WTC11 (cell line): ENCODE data around the gene QSOX2. TPM values are rescaled to one million over a fixed set of nuclear protein-coding genes. Genes with fewer than 3 reads are reported as not detected.

Source experiments
- ATAC-seq: fragments of 200-7000 bp; cut with Tn5 transposase; 2 replicates; pipeline ENCODE4 v1.10.0; 2021; ENCODE audit warnings: mild to moderate bottlenecking, moderate library complexity
- CTCF ChIA-PET: fragments of 300-600 bp; sonication (Branson Sonifier 250); formaldehyde crosslinking; loops from one replicate; lab custom pipeline; 2021; ENCODE audit warnings: antibody characterized with exemption; lab: Charles Lee
- POLR2A ChIA-PET: fragments of 350-600 bp; sonication (Branson Sonifier 250); formaldehyde crosslinking; loops from one replicate; lab custom pipeline; 2021; ENCODE audit warnings: antibody characterized with exemption; lab: Charles Lee
- DNase-seq: peaks from one replicate; pipeline ENCODE4 v3.0.0; 2021; ENCODE audit warnings: low spot score
- H3K27ac Mint-ChIP-seq: 2 replicates; pipeline ENCODE4 v1.8.0; 2021; ENCODE audit warnings: mixed read lengths
- H3K27me3 Mint-ChIP-seq: 2 replicates; pipeline ENCODE4 v1.8.0; 2021; ENCODE audit warnings: low read depth, mild to moderate bottlenecking, moderate library complexity, mixed read lengths
- H3K36me3 Mint-ChIP-seq: 2 replicates; pipeline ENCODE4 v1.8.0; 2021; ENCODE audit warnings: mixed read lengths
- H3K4me1 Mint-ChIP-seq: 2 replicates; pipeline ENCODE4 v1.8.0; 2022; ENCODE audit warnings: mixed read lengths
- H3K4me3 Mint-ChIP-seq: 2 replicates; pipeline ENCODE4 v1.8.0; 2021; ENCODE audit warnings: mild to moderate bottlenecking, moderate library complexity, mixed read lengths
- H3K9me3 Mint-ChIP-seq: 2 replicates; pipeline ENCODE4 v1.8.0; 2021; ENCODE audit warnings: mixed read lengths
- CREM ChIP-seq: sonication (generic); formaldehyde crosslinking; IDR thresholded peaks from 2 replicates; pipeline ENCODE4 v1.8.1; 2022; ENCODE audit warnings: mild to moderate bottlenecking, missing genetic modification reagents, moderate library complexity
- CTCF ChIP-seq: fragments of 200-600 bp; IDR thresholded peaks from 2 replicates; pipeline ENCODE4 v1.8.0; 2022; ENCODE audit warnings: antibody characterized with exemption
- ELF4 ChIP-seq: sonication (generic); formaldehyde crosslinking; IDR thresholded peaks from 2 replicates; pipeline ENCODE4 v1.8.1; 2022; ENCODE audit warnings: low read depth, mild to moderate bottlenecking, moderate library complexity, missing genetic modification reagents
- ESRRA ChIP-seq: sonication (generic); formaldehyde crosslinking; IDR thresholded peaks from 2 replicates; pipeline ENCODE4 v1.8.1; 2022; ENCODE audit warnings: mild to moderate bottlenecking, missing genetic modification reagents, borderline replicate concordance
- FOXK1 ChIP-seq: sonication (generic); formaldehyde crosslinking; IDR thresholded peaks from 2 replicates; pipeline ENCODE4 v1.8.0; 2022; ENCODE audit warnings: mild to moderate bottlenecking, moderate library complexity, missing genetic modification reagents
- FOXP1 ChIP-seq: sonication (generic); formaldehyde crosslinking; IDR thresholded peaks from 2 replicates; pipeline ENCODE4 v1.8.0; 2022; ENCODE audit warnings: missing genetic modification reagents, mild to moderate bottlenecking, moderate library complexity, borderline replicate concordance
- GRHL2 ChIP-seq: fragments of 250-450 bp; sonication (Bioruptor Pico); IDR thresholded peaks from 2 replicates; pipeline ENCODE4 v1.8.0; 2022; ENCODE audit warnings: mild to moderate bottlenecking, moderate library complexity; ENCODE audit not compliant: insufficient replicate concordance, severe bottlenecking
- MXD4 ChIP-seq: fragments of 250-450 bp; sonication (Bioruptor Pico); IDR thresholded peaks from 2 replicates; pipeline ENCODE4 v1.8.0; 2021; ENCODE audit warnings: mild to moderate bottlenecking, moderate library complexity, borderline replicate concordance
- PRRX2 ChIP-seq: fragments of 250-450 bp; sonication (Bioruptor Pico); IDR thresholded peaks from 2 replicates; pipeline ENCODE4 v1.8.0; 2021; ENCODE audit warnings: mild to moderate bottlenecking
- SMAD3 ChIP-seq: sonication (generic); formaldehyde crosslinking; IDR thresholded peaks from 2 replicates; pipeline ENCODE4 v1.8.0; 2022; ENCODE audit warnings: missing genetic modification reagents, mild to moderate bottlenecking, borderline replicate concordance
- TEAD1 ChIP-seq: sonication (generic); formaldehyde crosslinking; IDR thresholded peaks from 2 replicates; pipeline ENCODE4 v1.8.0; 2022; ENCODE audit warnings: mild to moderate bottlenecking, missing genetic modification reagents
- TEAD4 ChIP-seq: sonication (generic); formaldehyde crosslinking; IDR thresholded peaks from 2 replicates; pipeline ENCODE4 v1.8.0; 2022; ENCODE audit warnings: mild to moderate bottlenecking, missing genetic modification reagents
- ZMAT4 ChIP-seq: fragments of 250-450 bp; sonication (Bioruptor Pico); IDR thresholded peaks from 2 replicates; pipeline ENCODE4 v1.9.0; 2021; ENCODE audit warnings: mild to moderate bottlenecking
- ZNF138 ChIP-seq: sonication (generic); formaldehyde crosslinking; conservative IDR thresholded peaks from 2 replicates; pipeline ENCODE4 v1.8.1; 2022; ENCODE audit warnings: mild to moderate bottlenecking, moderate library complexity, missing genetic modification reagents
- ZNF317 ChIP-seq: sonication (generic); formaldehyde crosslinking; IDR thresholded peaks from 2 replicates; pipeline ENCODE4 v1.8.1; 2023; ENCODE audit warnings: low read depth, mild to moderate bottlenecking, moderate library complexity, missing genetic modification reagents, borderline replicate concordance
- ZNF396 ChIP-seq: fragments of 250-450 bp; sonication (Bioruptor Pico); IDR thresholded peaks from 2 replicates; pipeline ENCODE4 v1.8.0; 2021; ENCODE audit warnings: mild to moderate bottlenecking, moderate library complexity, borderline replicate concordance
- ZNF416 ChIP-seq: fragments of 250-450 bp; sonication (Bioruptor Pico); IDR thresholded peaks from 2 replicates; pipeline ENCODE4 v1.9.0; 2021; ENCODE audit warnings: mild to moderate bottlenecking, inconsistent platforms
- ZNF423 ChIP-seq: fragments of 250-450 bp; sonication (Bioruptor Pico); IDR thresholded peaks from 2 replicates; pipeline ENCODE4 v2.1.2; 2022; ENCODE audit warnings: mild to moderate bottlenecking, moderate library complexity
- ZNF671 ChIP-seq: fragments of 250-450 bp; sonication (Bioruptor Pico); IDR thresholded peaks from 2 replicates; pipeline ENCODE4 v1.8.0; 2021; ENCODE audit warnings: mild to moderate bottlenecking
- total RNA-seq: library from RNA; stranded (reverse); gene quantifications from 3 replicates; pipeline ENCODE4 v1.2.3, GENCODE V29; 2021
- TF ChIP-seq, protein P1 (sequence below): sonication (generic); formaldehyde crosslinking; IDR thresholded peaks from 2 replicates; pipeline ENCODE4 v1.8.1; 2022; ENCODE audit warnings: mild to moderate bottlenecking, moderate library complexity, missing genetic modification reagents
- TF ChIP-seq, protein P2 (sequence below): fragments of 250-450 bp; sonication (Bioruptor Pico); IDR thresholded peaks from 2 replicates; pipeline ENCODE4 v1.9.0; 2021; ENCODE audit warnings: moderate library complexity, mild to moderate bottlenecking, inconsistent platforms, borderline replicate concordance
- TF ChIP-seq, protein P3 (sequence below): sonication (generic); formaldehyde crosslinking; IDR thresholded peaks from 2 replicates; pipeline ENCODE4 v1.8.1; 2022; ENCODE audit warnings: missing genetic modification reagents, borderline replicate concordance
- TF ChIP-seq, protein P4 (sequence below): fragments of 250-450 bp; sonication (Bioruptor Pico); IDR thresholded peaks from 2 replicates; pipeline ENCODE4 v1.9.0; 2021; ENCODE audit warnings: mild to moderate bottlenecking, borderline replicate concordance

Gene QSOX2
- total RNA-seq, 1 experiment from 2014 or later, result 33.2 TPM

GRCh38 chr9:136259517-136259813, 13.9 kb upstream of the QSOX2 start:
- Mint-ChIP-seq H3K9me3 (no peaks in the 10 kb centered on the region), H3K4me3 (no peak overlapping the region), H3K27me3 (no peaks in the 10 kb centered on the region), H3K4me1 (no peaks in the 10 kb centered on the region), H3K27ac (no peak overlapping the region), H3K36me3 (no peaks in the 10 kb centered on the region)
- CTCF ChIA-PET, result interaction anchor here (1.0 to 1.1 kb wide), 2 partner anchors 8 to 127 kb away, joined by 3 read pairs; no protein-coding TSS in a partner anchor
- no peak for DNase-seq
- TF ChIP-seq SMAD3 (CRISPR knock-in tag) (no peak), ELF4 (CRISPR knock-in tag) (no peak), ZNF416 (CRISPR knock-in tag) (no peak), FOXK1 (CRISPR knock-in tag) (no peak), ZNF396 (no peak), GRHL2 (CRISPR knock-in tag) (no peak), TEAD4 (CRISPR knock-in tag) (no peak), ZNF423 (CRISPR knock-in tag) (no peak), PRRX2 (CRISPR knock-in tag) (no peak), ESRRA (no peak), TEAD1 (no peak), ZNF671 (CRISPR knock-in tag) (no peak), MXD4 (CRISPR knock-in tag) (no peak)
- TF ChIP-seq, protein P1, sequence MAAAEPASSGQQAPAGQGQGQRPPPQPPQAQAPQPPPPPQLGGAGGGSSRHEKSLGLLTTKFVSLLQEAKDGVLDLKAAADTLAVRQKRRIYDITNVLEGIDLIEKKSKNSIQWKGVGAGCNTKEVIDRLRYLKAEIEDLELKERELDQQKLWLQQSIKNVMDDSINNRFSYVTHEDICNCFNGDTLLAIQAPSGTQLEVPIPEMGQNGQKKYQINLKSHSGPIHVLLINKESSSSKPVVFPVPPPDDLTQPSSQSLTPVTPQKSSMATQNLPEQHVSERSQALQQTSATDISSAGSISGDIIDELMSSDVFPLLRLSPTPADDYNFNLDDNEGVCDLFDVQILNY, result no peak
- TF ChIP-seq, protein P2, sequence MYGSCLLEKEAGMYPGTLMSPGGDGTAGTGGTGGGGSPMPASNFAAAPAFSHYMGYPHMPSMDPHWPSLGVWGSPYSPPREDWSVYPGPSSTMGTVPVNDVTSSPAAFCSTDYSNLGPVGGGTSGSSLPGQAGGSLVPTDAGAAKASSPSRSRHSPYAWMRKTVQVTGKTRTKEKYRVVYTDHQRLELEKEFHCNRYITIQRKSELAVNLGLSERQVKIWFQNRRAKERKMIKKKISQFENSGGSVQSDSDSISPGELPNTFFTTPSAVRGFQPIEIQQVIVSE (CRISPR knock-in tag), result no peak
- TF ChIP-seq, protein P3, sequence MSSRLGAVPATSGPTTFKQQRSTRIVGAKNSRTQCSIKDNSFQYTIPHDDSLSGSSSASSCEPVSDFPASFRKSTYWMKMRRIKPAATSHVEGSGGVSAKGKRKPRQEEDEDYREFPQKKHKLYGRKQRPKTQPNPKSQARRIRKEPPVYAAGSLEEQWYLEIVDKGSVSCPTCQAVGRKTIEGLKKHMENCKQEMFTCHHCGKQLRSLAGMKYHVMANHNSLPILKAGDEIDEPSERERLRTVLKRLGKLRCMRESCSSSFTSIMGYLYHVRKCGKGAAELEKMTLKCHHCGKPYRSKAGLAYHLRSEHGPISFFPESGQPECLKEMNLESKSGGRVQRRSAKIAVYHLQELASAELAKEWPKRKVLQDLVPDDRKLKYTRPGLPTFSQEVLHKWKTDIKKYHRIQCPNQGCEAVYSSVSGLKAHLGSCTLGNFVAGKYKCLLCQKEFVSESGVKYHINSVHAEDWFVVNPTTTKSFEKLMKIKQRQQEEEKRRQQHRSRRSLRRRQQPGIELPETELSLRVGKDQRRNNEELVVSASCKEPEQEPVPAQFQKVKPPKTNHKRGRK (CRISPR knock-in tag), result no peak
- POLR2A ChIA-PET, result no interaction called here
- no peak for ATAC-seq

- Mint-ChIP-seq H3K9me3 (no peaks in the 10 kb centered on the region), H3K4me3 (no peak overlapping the region), H3K36me3 (no peaks in the 10 kb centered on the region), H3K27ac (no peak overlapping the region), H3K27me3 (no peaks in the 10 kb centered on the region), H3K4me1 (no peaks in the 10 kb centered on the region)
- TF ChIP-seq CTCF (no peak), ZNF138 (no peak)
- POLR2A ChIA-PET, result no interaction called here
- no peak for ATAC-seq
- CTCF ChIA-PET, result interaction anchor here (1.0 to 3.8 kb wide), 3 partner anchors 9 to 126 kb away, joined by 3 to 18 read pairs (median 3); no protein-coding TSS in a partner anchor
- no peak for DNase-seq
These were observed 13.3 kb upstream of the QSOX2 start for GRCh38 chr9:136258786-136259516.

- H3K27me3 Mint-ChIP-seq, result no peaks in the 10 kb centered on the region
- no peak overlapping the region for H3K4me3 Mint-ChIP-seq
- no peaks in the 10 kb centered on the region for H3K4me1 Mint-ChIP-seq
- ATAC-seq, result no peak
- no peak overlapping the region for H3K27ac Mint-ChIP-seq
- no peaks in the 10 kb centered on the region for H3K36me3 Mint-ChIP-seq
- no peaks in the 10 kb centered on the region for H3K9me3 Mint-ChIP-seq
- ChIA-PET POLR2A (no interaction called here), CTCF (interaction anchor here (3.8 kb wide), 1 partner anchor 9 kb away, joined by 18 read pairs; no protein-coding TSS in a partner anchor)
- DNase-seq, result no peak
- TF ChIP-seq, protein P4, sequence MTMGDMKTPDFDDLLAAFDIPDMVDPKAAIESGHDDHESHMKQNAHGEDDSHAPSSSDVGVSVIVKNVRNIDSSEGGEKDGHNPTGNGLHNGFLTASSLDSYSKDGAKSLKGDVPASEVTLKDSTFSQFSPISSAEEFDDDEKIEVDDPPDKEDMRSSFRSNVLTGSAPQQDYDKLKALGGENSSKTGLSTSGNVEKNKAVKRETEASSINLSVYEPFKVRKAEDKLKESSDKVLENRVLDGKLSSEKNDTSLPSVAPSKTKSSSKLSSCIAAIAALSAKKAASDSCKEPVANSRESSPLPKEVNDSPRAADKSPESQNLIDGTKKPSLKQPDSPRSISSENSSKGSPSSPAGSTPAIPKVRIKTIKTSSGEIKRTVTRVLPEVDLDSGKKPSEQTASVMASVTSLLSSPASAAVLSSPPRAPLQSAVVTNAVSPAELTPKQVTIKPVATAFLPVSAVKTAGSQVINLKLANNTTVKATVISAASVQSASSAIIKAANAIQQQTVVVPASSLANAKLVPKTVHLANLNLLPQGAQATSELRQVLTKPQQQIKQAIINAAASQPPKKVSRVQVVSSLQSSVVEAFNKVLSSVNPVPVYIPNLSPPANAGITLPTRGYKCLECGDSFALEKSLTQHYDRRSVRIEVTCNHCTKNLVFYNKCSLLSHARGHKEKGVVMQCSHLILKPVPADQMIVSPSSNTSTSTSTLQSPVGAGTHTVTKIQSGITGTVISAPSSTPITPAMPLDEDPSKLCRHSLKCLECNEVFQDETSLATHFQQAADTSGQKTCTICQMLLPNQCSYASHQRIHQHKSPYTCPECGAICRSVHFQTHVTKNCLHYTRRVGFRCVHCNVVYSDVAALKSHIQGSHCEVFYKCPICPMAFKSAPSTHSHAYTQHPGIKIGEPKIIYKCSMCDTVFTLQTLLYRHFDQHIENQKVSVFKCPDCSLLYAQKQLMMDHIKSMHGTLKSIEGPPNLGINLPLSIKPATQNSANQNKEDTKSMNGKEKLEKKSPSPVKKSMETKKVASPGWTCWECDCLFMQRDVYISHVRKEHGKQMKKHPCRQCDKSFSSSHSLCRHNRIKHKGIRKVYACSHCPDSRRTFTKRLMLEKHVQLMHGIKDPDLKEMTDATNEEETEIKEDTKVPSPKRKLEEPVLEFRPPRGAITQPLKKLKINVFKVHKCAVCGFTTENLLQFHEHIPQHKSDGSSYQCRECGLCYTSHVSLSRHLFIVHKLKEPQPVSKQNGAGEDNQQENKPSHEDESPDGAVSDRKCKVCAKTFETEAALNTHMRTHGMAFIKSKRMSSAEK (CRISPR knock-in tag), result no peak
- TF ChIP-seq FOXP1 (CRISPR knock-in tag), result no peak
- TF ChIP-seq ZMAT4 (CRISPR knock-in tag), result no peak
- TF ChIP-seq SMAD3 (CRISPR knock-in tag), result no peak
- TF ChIP-seq CREM, result no peak
- no peak for TF ChIP-seq ZNF317 (CRISPR knock-in tag)
These were observed 12.7 kb upstream of the QSOX2 start for GRCh38 chr9:136258299-136258625.
